DMS53 (cell line): ENCODE measurements around the gene PPP1R12B.
"Not testable (repeated sequence)": the region's sequence is repeated elsewhere in the genome, so short reads cannot be mapped to it uniquely, and the experiment has no call there.

Experiments
- DNase-seq: peaks from one replicate; lab custom pipeline; 2025; lab: John Stamatoyannopoulos, UW

PPP1R12B gene

GRCh38 chr1:202530686-202531085 lies 182.2 kb downstream of the PPP1R12B start:
- DNase-seq, result not testable (repeated sequence)

DNA sequence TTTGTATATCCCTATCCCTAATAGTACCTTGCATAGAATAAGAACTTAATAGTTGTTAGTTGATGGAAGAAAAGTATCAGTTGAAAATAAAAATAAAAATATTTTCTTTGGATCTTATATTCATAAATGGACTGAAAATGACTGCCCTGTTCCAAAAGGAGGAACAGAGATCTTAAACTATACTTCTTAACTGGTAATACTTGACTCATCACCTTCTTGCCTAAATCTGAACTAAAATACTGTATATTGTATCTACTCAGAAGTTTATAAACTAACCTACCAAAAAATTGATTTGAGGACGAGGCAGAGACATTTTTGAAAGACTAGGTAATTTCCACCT lies 182.9 kb downstream of the PPP1R12B start:
- DNase-seq, result no peak

- DNase-seq, result peak; percentile 8
These were observed 183.5 kb downstream of the PPP1R12B start for GRCh38 chr1:202531812-202532616.

DNA sequence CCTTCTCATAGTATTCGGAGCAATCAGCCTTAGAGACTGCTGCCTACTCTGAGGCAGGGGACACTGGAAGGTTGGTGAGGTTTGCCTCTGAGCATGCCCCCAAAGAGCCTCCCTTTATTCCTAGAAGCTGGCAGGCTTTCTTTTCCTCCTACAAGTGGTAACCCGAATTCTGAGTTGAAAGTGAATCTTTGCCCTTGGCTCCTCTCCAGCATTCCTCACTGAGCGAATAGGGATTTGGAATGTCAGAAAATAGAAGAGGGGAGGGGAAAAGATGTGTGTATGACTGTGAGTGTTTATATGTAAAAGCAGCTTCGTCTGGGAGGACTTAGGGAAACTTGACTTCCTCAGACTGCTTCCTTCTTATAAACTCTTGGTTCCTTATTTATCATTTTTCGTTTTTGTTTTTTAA lies 190.7 kb downstream of the PPP1R12B start:
- not testable (repeated sequence) for DNase-seq

GRCh38 chr1:202539583-202539982 lies 191.1 kb downstream of the PPP1R12B start:
- DNase-seq, result not testable (repeated sequence)

GRCh38 chr1:202540014-202540413 lies 191.5 kb downstream of the PPP1R12B start:
- no peak for DNase-seq

GRCh38 chr1:202540448-202540847 lies 191.9 kb downstream of the PPP1R12B start:
- DNase-seq, result no peak

DNA sequence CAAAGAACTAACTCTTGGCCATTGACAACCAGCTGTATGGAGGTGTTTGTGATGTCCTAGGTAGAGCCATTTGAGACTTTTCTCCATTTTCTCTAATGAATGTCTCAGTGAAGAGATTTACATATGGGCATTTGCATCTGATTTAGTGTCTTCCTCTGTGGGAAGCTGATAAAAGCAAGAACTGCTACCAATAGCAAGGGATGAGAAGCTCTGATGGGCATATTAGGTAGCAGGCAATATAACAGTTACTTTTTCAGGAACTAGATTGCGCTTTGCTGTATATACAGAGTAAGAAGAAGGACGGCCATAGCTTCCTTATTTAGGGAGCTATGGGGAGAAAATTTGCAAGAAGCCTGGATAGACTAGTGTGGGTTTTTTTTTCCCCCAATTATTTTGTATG lies 192.4 kb downstream of the PPP1R12B start:
- DNase-seq, result not testable (repeated sequence)

DNA sequence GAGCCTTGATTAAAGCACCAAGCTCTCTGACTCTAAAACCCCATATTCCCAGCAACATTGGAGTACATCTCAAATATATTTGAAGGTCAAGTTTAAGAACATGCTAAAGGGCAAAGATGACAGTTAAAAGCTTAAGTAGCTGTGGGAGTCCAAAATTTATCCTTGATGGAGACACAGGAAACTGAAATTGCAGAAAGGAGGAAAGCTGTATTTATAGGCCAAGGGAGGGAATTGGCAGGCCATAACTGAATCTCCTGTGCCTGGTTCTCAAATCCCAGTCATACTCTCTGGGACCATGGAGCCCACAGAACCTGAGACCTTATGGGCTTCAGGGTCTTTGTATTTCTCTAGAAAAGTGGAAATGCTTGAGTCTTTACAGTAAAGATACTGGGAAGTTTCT lies 193.9 kb downstream of the PPP1R12B start:
- not testable (repeated sequence) for DNase-seq

- not testable (repeated sequence) for DNase-seq
These were observed 195.0 kb downstream of the PPP1R12B start for GRCh38 chr1:202543537-202543936.

GRCh38 chr1:202544766-202545449 lies 196.4 kb downstream of the PPP1R12B start:
- DNase-seq, result not testable (repeated sequence)

DNA sequence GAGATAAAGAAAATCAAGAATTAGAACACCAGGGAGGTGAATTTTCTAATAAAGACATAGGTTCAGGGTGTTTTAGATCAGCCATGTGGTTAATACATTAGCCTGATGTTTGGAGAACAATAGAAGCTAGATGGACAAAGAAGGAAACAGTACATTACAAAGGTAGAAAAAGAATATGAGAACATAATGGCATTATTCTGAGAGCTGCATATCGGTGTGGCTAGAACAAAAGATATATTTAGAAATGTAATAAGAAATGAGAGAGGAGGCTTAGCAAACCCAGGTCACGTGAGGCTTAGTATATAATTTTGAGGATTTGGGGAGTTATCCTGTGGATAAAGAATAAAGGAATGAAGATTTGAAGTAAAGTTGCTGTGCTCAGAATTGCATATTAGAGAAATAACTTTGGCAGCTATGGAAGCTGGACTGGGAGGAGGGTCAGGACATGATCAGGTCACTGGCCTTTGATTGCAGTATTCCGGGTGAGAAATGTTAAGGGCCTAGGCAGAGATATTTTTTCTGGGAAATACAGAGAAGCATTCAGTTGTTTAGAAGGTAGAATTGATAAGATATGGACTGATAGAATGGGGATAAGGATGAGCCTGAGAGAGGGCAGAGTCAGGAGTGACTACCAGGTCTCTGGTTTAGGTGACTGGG lies 197.3 kb downstream of the PPP1R12B start:
- not testable (repeated sequence) for DNase-seq

- DNase-seq, result not testable (repeated sequence)
These were observed 197.9 kb downstream of the PPP1R12B start for GRCh38 chr1:202546377-202546776.

GRCh38 chr1:202546796-202547195 lies 198.3 kb downstream of the PPP1R12B start:
- not testable (repeated sequence) for DNase-seq

- DNase-seq, result no peak
These were observed 198.7 kb downstream of the PPP1R12B start for GRCh38 chr1:202547215-202547614.

- not testable (repeated sequence) for DNase-seq
These were observed 201.6 kb downstream of the PPP1R12B start for GRCh38 chr1:202550088-202550487.

DNA sequence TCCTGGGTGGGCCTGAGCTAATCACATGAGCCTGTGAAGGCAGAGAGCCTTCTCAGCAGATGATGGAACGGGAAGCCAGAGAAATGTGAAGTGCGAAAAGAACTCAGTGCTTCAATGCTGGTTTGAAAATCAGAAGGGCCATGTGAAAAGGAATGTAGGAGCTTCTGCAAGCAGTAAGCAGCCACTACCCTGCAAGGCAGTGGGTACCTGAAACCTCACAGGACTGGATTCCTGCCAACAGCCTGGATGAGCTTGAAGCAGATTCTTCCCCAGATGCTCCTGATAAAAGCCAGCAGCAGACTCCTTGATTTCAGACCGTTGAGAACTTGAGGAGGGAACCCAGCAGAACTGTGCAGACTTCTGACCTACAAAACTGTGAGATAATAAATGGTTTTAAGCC lies 203.2 kb downstream of the PPP1R12B start:
- no peak for DNase-seq

GRCh38 chr1:202552615-202553014 lies 204.1 kb downstream of the PPP1R12B start:
- not testable (repeated sequence) for DNase-seq

DNA sequence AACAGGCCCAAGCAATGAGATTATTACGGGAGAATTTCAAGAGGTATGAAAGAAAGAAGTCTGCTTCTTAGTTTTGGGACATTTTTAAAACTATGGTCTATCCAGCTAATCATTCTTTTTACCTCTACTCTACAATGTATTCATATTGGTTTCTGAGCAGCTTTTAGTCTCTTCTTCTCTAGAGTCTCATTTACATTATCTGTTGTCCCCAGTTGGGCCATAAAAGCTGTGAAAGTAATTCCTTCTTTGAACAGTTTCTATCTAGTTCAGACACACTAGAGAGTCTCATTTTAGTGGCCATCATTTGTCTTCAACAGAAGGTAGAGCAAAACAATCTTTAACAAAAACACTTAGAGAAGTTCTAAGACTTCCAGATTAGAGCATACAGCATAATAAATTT lies 204.6 kb downstream of the PPP1R12B start:
- DNase-seq, result not testable (repeated sequence)

DNA sequence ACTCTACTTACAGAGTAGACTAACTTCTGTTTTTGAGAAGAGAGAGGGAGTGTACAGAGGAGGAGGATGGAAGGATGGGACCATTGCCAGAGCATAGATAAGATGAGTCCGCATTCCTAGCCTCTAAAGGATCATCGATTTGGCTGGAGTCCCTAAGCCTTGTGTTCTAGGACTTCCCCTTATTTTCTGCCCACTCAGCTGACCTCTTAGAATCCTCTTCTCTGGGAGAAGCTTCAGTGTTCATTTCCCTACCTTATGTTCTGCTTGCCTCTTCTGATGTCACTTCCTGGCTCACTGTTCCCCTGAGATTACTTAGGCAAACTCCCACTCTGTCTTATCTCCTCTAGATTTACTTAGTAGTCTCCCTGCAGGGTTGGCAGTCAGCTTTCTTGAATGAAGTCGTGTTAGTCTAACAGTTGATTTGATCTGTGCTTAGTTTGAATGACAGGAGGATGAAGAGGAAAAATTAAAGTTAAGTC lies 205.1 kb downstream of the PPP1R12B start:
- no peak for DNase-seq

DNA sequence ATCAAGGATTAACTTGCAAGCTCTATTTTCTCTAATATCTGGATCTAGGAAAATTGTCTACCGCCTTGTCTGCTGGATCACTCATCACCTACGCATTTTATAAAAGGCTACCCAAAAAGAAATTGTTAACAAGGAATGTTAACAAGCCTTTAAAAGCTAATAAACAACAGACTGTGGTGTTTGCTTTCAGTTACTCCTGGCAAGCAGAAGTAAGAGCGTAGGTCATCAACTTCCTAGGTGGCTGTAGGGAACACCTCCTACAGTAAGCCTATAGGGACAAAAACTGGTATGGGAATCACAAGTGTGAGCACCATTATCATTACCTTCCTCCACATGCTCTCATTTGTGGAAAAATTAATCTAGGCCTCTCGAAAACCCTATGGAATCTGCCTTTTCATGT lies 206.1 kb downstream of the PPP1R12B start:
- not testable (repeated sequence) for DNase-seq

DNA sequence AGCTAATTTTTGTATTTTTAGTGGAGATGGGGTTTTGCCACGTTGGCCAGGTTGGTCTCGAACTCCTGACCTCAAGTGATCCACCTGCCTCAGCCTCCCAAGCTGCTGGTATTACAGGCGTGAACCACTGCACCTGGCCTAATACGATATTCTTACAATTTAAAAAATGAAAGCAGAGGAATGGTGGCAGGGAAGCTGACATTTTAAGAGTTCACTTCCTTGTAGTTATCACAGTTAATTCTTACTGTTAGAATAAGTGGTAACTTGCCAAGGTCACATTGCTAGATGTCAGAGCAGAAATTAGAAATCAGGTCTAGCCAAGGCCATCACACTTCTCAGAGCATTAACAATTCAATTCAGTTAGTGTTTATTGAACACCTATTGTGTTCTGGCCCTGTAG lies 207.5 kb downstream of the PPP1R12B start:
- not testable (repeated sequence) for DNase-seq

GRCh38 chr1:202557662-202558061 lies 209.2 kb downstream of the PPP1R12B start:
- peak; percentile 33 for DNase-seq
